Endodermal cell (in vitro differentiated cells): ENCODE results near the gene MAML2. TPM values are rescaled to one million over a fixed set of nuclear protein-coding genes. Genes with fewer than 3 reads are reported as not detected.

Experiments
- DNase-seq: peaks from one replicate; pipeline ENCODE4 v3.0.0-alpha.2; 2017
- H3K27ac ChIP-seq: 2 replicates; pipeline ENCODE4 v1.5.1; 2013; ENCODE audit warnings: mild to moderate bottlenecking, low read depth, low read length, moderate library complexity
- H3K27me3 ChIP-seq: 2 replicates; pipeline ENCODE4 v1.6.1; 2013; ENCODE audit warnings: mild to moderate bottlenecking, low read length, moderate library complexity; ENCODE audit not compliant: insufficient read depth, control insufficient read depth, poor library complexity, severe bottlenecking
- H3K36me3 ChIP-seq: 2 replicates; pipeline ENCODE4 v1.7.0; 2013; ENCODE audit warnings: mild to moderate bottlenecking, low read length, moderate library complexity; ENCODE audit not compliant: control insufficient read depth, insufficient read depth
- H3K4me1 ChIP-seq: one replicate; pipeline ENCODE4 v1.7.0; 2013; ENCODE audit warnings: low read length; ENCODE audit not compliant: control insufficient read depth, insufficient read depth
- H3K4me3 ChIP-seq: 2 replicates; pipeline ENCODE4 v1.5.1; 2013; ENCODE audit warnings: mild to moderate bottlenecking, low read length, moderate library complexity
- H3K9ac ChIP-seq: 2 replicates; pipeline ENCODE4 v1.6.1; 2013; ENCODE audit warnings: mild to moderate bottlenecking, low read length, moderate library complexity; ENCODE audit not compliant: poor library complexity, severe bottlenecking; ENCODE audit errors: extremely low read depth
- H3K9me3 ChIP-seq: 2 replicates; pipeline ENCODE4 v1.6.1; 2013; ENCODE audit warnings: mild to moderate bottlenecking, low read length, moderate library complexity; ENCODE audit not compliant: control insufficient read depth
- H3K27ac Mint-ChIP-seq: 2 replicates; pipeline ENCODE4 v1.8.0; 2020; ENCODE audit warnings: mixed read lengths
- H3K27me3 Mint-ChIP-seq: 2 replicates; pipeline ENCODE4 v1.8.0; 2021; ENCODE audit warnings: mild to moderate bottlenecking, mixed read lengths; ENCODE audit not compliant: insufficient read depth
- H3K36me3 Mint-ChIP-seq: 2 replicates; pipeline ENCODE4 v1.8.0; 2020; ENCODE audit warnings: low read depth, mixed read lengths
- H3K4me1 Mint-ChIP-seq: 2 replicates; pipeline ENCODE4 v1.8.0; 2020; ENCODE audit warnings: mixed read lengths
- H3K4me3 Mint-ChIP-seq: 2 replicates; pipeline ENCODE4 v1.8.0; 2020; ENCODE audit warnings: mild to moderate bottlenecking, moderate library complexity, mixed read lengths
- H3K9me3 Mint-ChIP-seq: 2 replicates; pipeline ENCODE4 v1.8.0; 2020; ENCODE audit warnings: mild to moderate bottlenecking, mixed read lengths
- CTCF ChIP-seq: fragments of 200-600 bp; sonication (generic); conservative IDR thresholded peaks from 2 replicates; pipeline ENCODE4 v1.5.0; 2021; ENCODE audit warnings: antibody characterized with exemption, mild to moderate bottlenecking
- whole genome bisulfite sequencing, 2 experiments: methylation state at CpG; one replicate each; pipeline versions ENCODE4 v1.1.5 to v1.1.7; 2013; ENCODE audit warnings: missing lambda C conversion rate in 2 of 2, mixed read lengths in 1 of 2; ENCODE audit not compliant: insufficient coverage in 1 of 2, insufficient read length in 1 of 2; 5-methylcytosine and 5-hydroxymethylcytosine counted together
- total RNA-seq, 2 donors: library from RNA; stranded (reverse); fragmentation: NEBNext Ultra II Directional in 1 of 2; extraction: Animal tissue kit (Norgen Biotek cat#: 25700) in 1 of 2; gene quantifications; 2 replicates in 1 of 2; 3 replicates in 1 of 2; pipeline ENCODE4 v1.2.1, GENCODE V29; 2021

The MAML2 gene
- total RNA-seq, 2 donors from 2014 or later: 6.6 to 8.0 TPM

- Histone ChIP-seq H3K4me1 (no peaks in the 10 kb centered on the region), H3K27ac (no peak overlapping the region), H3K9ac (no peak overlapping the region), H3K9me3 (no peaks in the 10 kb centered on the region), H3K36me3 (no peaks in the 10 kb centered on the region), H3K4me3 (no peak overlapping the region), H3K27me3 (no peaks in the 10 kb centered on the region)
- H3K27me3 Mint-ChIP-seq: no peaks in the 10 kb centered on the region
- H3K9me3 Mint-ChIP-seq: no peaks in the 10 kb centered on the region
- 87 to 93% methylated on average over 8 to 10 of the region's 11 CpGs for WGBS, 2 experiments
- H3K4me3 Mint-ChIP-seq: no peak overlapping the region
- peaks cover 23% of the 10 kb centered on the region for H3K4me1 Mint-ChIP-seq
- no peak for TF ChIP-seq CTCF
- no peaks in the 10 kb centered on the region for H3K36me3 Mint-ChIP-seq
- H3K27ac Mint-ChIP-seq: no peak overlapping the region
- no peak for DNase-seq
Observed at GRCh38 chr11:96074551-96075310, 268.3 kb downstream of the MAML2 start.

- Mint-ChIP-seq H3K27me3 (no peaks in the 10 kb centered on the region), H3K36me3 (no peaks in the 10 kb centered on the region), H3K4me3 (no peak overlapping the region), H3K4me1 (peaks cover 23% of the 10 kb centered on the region), H3K27ac (no peak overlapping the region), H3K9me3 (no peaks in the 10 kb centered on the region)
- H3K4me3 ChIP-seq: no peak overlapping the region
- no peaks in the 10 kb centered on the region for H3K36me3 ChIP-seq
- 94 to 100% methylated on average over 1 to 6 of the region's 6 CpGs for WGBS, 2 experiments
- no peaks in the 10 kb centered on the region for H3K4me1 ChIP-seq
- H3K9me3 ChIP-seq: no peaks in the 10 kb centered on the region
- H3K27me3 ChIP-seq: no peaks in the 10 kb centered on the region
- no peak for DNase-seq
- no peak overlapping the region for H3K27ac ChIP-seq
- no peak overlapping the region for H3K9ac ChIP-seq
- TF ChIP-seq CTCF: no peak
Observed at GRCh38 chr11:96073536-96073935, 269.5 kb downstream of the MAML2 start.

GRCh38 chr11:96072592-96072991 is 270.4 kb downstream of the MAML2 start:
- H3K4me3 Mint-ChIP-seq: no peak overlapping the region
- H3K27me3 Mint-ChIP-seq: no peaks in the 10 kb centered on the region
- H3K9me3 ChIP-seq: no peaks in the 10 kb centered on the region
- no peaks in the 10 kb centered on the region for H3K9me3 Mint-ChIP-seq
- no peak overlapping the region for H3K27ac Mint-ChIP-seq
- peaks cover 23% of the 10 kb centered on the region for H3K4me1 Mint-ChIP-seq
- WGBS, 2 experiments: 91 to 92% methylated on average over 6 to 7 of the region's 7 CpGs
- no peak overlapping the region for H3K27ac ChIP-seq
- H3K36me3 ChIP-seq: no peaks in the 10 kb centered on the region
- DNase-seq: no peak
- H3K9ac ChIP-seq: no peak overlapping the region
- no peaks in the 10 kb centered on the region for H3K4me1 ChIP-seq
- no peaks in the 10 kb centered on the region for H3K27me3 ChIP-seq
- no peak for TF ChIP-seq CTCF
- H3K36me3 Mint-ChIP-seq: no peaks in the 10 kb centered on the region
- no peak overlapping the region for H3K4me3 ChIP-seq
